Stimulated activated naive CD8-positive, alpha-beta T cell treated with anti-CD3 and anti-CD28 coated beads, Interleukin-15, Interleukin-2, amounts not matched to agents 100 ng/mL and 50 ng/mL, for 24 hours (primary cell): ENCODE data around the gene TCF23.

Source experiments
- H3K27ac Mint-ChIP-seq: one replicate; pipeline ENCODE4 v1.8.0; 2021; ENCODE audit warnings: mild to moderate bottlenecking, mixed read lengths
- H3K27me3 Mint-ChIP-seq: one replicate; pipeline ENCODE4 v1.8.0; 2021; ENCODE audit warnings: mixed read lengths
- H3K36me3 Mint-ChIP-seq: one replicate; pipeline ENCODE4 v1.8.0; 2021; ENCODE audit warnings: low read depth, mixed read lengths
- H3K4me1 Mint-ChIP-seq: one replicate; pipeline ENCODE4 v1.8.0; 2021; ENCODE audit warnings: low read depth, mixed read lengths
- H3K4me3 Mint-ChIP-seq: one replicate; pipeline ENCODE4 v1.8.0; 2021; ENCODE audit warnings: mild to moderate bottlenecking, mixed read lengths
- H3K9me3 Mint-ChIP-seq: one replicate; pipeline ENCODE4 v1.8.0; 2021; ENCODE audit warnings: mixed read lengths

The TCF23 gene

GRCh38 chr2:27205206-27205605 is 56.4 kb downstream of the TCF23 start:
- Mint-ChIP-seq H3K36me3 (peaks cover 67% of the 10 kb centered on the region), H3K27me3 (no peaks in the 10 kb centered on the region), H3K9me3 (no peaks in the 10 kb centered on the region), H3K27ac (no peak overlapping the region), H3K4me3 (no peak overlapping the region), H3K4me1 (peaks cover 11% of the 10 kb centered on the region)

DNA sequence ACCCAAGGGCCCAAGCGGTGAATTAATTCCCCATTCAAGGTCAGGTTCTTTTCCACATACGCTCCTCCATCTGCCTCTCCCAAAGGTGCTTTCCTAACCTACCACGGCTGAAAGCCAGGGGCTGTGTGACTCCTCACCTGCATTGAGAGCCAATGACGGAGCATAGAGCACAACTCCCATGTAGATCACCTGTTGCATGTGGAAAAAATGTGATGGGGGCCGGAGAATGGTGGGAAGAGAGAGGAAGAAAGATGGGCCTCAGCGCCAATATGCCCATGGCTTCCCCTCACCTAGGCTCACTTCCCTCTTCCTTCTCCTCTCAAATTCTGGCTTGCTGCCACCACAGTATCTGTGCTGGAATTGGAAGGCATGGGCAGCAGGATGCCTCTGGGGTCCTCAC is 57.5 kb downstream of the TCF23 start:
- Mint-ChIP-seq H3K9me3 (no peaks in the 10 kb centered on the region), H3K27ac (no peak overlapping the region), H3K4me3 (no peak overlapping the region), H3K4me1 (peaks cover 17% of the 10 kb centered on the region), H3K36me3 (peaks cover 67% of the 10 kb centered on the region), H3K27me3 (no peaks in the 10 kb centered on the region)
